Mesendoderm (in vitro differentiated cells): ENCODE measurements around the gene COMMD10.
A peak's percentile ranks its signal among the peaks of the same experiment; 100 is the strongest.

Experiments
- DNase-seq: peaks from one replicate; pipeline ENCODE4 v3.0.0; 2013
- H2AK5ac ChIP-seq: 2 replicates; pipeline ENCODE4 v1.6.1; 2013; ENCODE audit warnings: low read length, inconsistent platforms
- H2BK120ac ChIP-seq: 2 replicates; pipeline ENCODE4 v1.6.1; 2013; ENCODE audit warnings: low read depth, mild to moderate bottlenecking, low read length, moderate library complexity, mixed read lengths
- H2BK15ac ChIP-seq: replicated peaks from 2 replicates; pipeline ENCODE4 v1.6.1; 2013; ENCODE audit warnings: low read depth, mild to moderate bottlenecking, moderate library complexity
- H2BK5ac ChIP-seq: 2 replicates; pipeline ENCODE4 v1.6.1; 2013; ENCODE audit warnings: low read length, inconsistent platforms
- H3K18ac ChIP-seq: 2 replicates; pipeline ENCODE4 v1.6.1; 2013; ENCODE audit warnings: mild to moderate bottlenecking, low read length, mixed read lengths
- H3K23ac ChIP-seq: one replicate; pipeline ENCODE4 v1.6.1; 2013; ENCODE audit warnings: low read length
- H3K27ac ChIP-seq: 2 replicates; pipeline ENCODE4 v1.5.1; 2013; ENCODE audit warnings: low read depth, mild to moderate bottlenecking, inconsistent platforms, low read length, moderate library complexity
- H3K27me3 ChIP-seq: 2 replicates; pipeline ENCODE4 v1.6.1; 2013; ENCODE audit warnings: low read length, control low read depth, mild to moderate bottlenecking, inconsistent platforms; ENCODE audit not compliant: insufficient read depth, poor library complexity
- H3K36me3 ChIP-seq: 2 replicates; pipeline ENCODE4 v1.6.1; 2013; ENCODE audit warnings: low read length, inconsistent platforms; ENCODE audit not compliant: control insufficient read depth, insufficient read depth
- H3K4ac ChIP-seq: one replicate; pipeline ENCODE4 v1.6.1; 2013; ENCODE audit warnings: low read depth, mild to moderate bottlenecking, low read length, moderate library complexity
- H3K4me1 ChIP-seq: 2 replicates; pipeline ENCODE4 v1.6.1; 2013; ENCODE audit warnings: low read depth, low read length, inconsistent platforms; ENCODE audit not compliant: control insufficient read depth
- H3K4me2 ChIP-seq: 2 replicates; pipeline ENCODE4 v1.6.1; 2013; ENCODE audit warnings: low read length
- H3K4me3 ChIP-seq: 2 replicates; pipeline ENCODE4 v1.5.1; 2013; ENCODE audit warnings: mild to moderate bottlenecking, low read length
- H3K56ac ChIP-seq: one replicate; pipeline ENCODE4 v1.6.1; 2013; ENCODE audit warnings: low read length
- H3K79me1 ChIP-seq: 2 replicates; pipeline ENCODE4 v1.6.1; 2013; ENCODE audit warnings: low read length, inconsistent platforms
- H3K79me2 ChIP-seq: 2 replicates; pipeline ENCODE4 v1.6.1; 2013; ENCODE audit warnings: mild to moderate bottlenecking, low read length; ENCODE audit not compliant: control insufficient read depth, insufficient read depth
- H3K9ac ChIP-seq: 2 replicates; pipeline ENCODE4 v1.6.1; 2013; ENCODE audit warnings: low read length, inconsistent platforms
- H4K5ac ChIP-seq: one replicate; pipeline ENCODE4 v1.6.1; 2013; ENCODE audit warnings: low read length
- H4K8ac ChIP-seq: one replicate; pipeline ENCODE4 v1.6.1; 2013; ENCODE audit warnings: low read depth, mild to moderate bottlenecking, control low read depth, low read length, moderate library complexity
- WGBS: extraction: QIAGEN DNeasy Blood & Tissue Kit; methylation state at CpG from one replicate; pipeline ENCODE4 v1.1.7; 2013; ENCODE audit warnings: low lambda C conversion rate, missing lambda C conversion rate; ENCODE audit not compliant: insufficient coverage; ENCODE audit errors: extremely low coverage; 5-methylcytosine and 5-hydroxymethylcytosine counted together

The COMMD10 gene

DNA sequence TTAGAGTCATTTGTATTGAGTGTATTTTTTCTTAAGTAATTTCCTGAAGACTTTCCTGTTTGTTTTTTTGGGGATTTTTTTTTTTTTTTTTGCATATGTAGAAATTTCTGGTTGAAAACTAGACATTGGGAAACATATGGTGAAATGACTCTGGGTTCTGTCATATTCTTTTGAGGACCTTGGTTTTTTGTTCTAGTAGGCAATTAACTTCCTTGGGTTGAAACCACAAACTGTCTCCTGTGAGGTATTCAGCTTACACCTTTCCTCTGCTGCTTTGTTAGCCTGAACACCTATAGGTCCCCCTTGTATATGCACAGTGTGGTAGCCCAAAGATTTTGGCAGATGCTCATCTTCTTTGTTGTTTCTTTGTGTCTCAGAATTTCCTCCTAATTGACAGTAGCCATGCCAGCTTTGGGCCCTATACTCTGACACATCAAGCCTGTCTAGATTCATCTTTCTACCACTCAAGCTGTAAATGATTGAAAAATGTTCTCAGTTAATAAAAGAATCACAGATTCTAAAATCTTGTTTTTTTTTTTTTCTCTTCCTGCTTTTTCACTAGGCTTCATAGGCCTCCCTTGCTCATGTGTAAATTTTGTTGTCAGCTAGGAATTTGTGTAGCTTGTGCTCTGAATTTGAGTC, 140.6 kb downstream of the COMMD10 start:
- no peaks in the 10 kb centered on the region for H3K79me2 ChIP-seq
- no peak overlapping the region for H4K5ac ChIP-seq
- H3K4me2 ChIP-seq: no peak overlapping the region
- peak overlapping the region; percentile 56 for H4K8ac ChIP-seq
- H3K27me3 ChIP-seq: no peaks in the 10 kb centered on the region
- no peak overlapping the region for H3K18ac ChIP-seq
- H2BK5ac ChIP-seq: no peak overlapping the region
- H3K23ac ChIP-seq: no peak overlapping the region
- H3K36me3 ChIP-seq: no peaks in the 10 kb centered on the region
- peaks cover 1% of the 10 kb centered on the region for H3K4me1 ChIP-seq
- H3K27ac ChIP-seq: no peak overlapping the region
- DNase-seq: no peak
- H2AK5ac ChIP-seq: no peak overlapping the region
- H3K4ac ChIP-seq: no peak overlapping the region
- H3K79me1 ChIP-seq: no peaks in the 10 kb centered on the region
- no peak overlapping the region for H2BK15ac ChIP-seq
- H2BK120ac ChIP-seq: no peak overlapping the region
- no peak overlapping the region for H3K4me3 ChIP-seq
- no peak overlapping the region for H3K9ac ChIP-seq
- H3K56ac ChIP-seq: no peak overlapping the region

DNA sequence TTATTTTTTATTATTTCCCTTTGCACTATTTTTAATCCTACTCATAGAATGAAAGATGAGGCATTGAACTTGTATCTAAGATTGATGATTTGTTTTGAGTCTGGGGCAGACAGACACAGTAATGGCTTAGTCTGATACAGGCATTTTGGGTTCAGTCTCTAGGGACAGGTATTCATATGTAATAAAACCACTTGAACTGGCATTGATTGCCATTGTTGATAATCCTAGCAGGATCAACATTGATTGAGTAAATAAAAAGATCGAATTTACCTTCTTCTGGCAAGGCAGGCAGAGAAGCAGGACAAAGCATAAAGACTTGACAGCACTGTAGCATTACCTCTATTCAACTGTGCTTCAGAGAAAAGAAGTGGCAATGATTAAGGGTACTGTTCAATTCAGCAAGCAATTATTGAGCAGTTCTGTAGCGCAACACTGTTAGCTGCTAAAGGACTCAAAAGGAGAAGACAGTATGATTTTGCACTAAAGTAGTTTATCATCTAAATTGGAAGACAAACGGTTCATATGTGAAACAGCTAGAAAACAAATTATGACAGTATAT, 144.4 kb downstream of the COMMD10 start:
- H4K5ac ChIP-seq: no peak overlapping the region
- H2BK15ac ChIP-seq: no peak overlapping the region
- H2BK5ac ChIP-seq: no peak overlapping the region
- H4K8ac ChIP-seq: no peak overlapping the region
- H3K27ac ChIP-seq: no peak overlapping the region
- no peaks in the 10 kb centered on the region for H3K36me3 ChIP-seq
- H3K79me2 ChIP-seq: no peaks in the 10 kb centered on the region
- DNase-seq: no peak
- no peak overlapping the region for H2BK120ac ChIP-seq
- H3K9ac ChIP-seq: no peak overlapping the region
- H3K4me1 ChIP-seq: peaks cover 1% of the 10 kb centered on the region
- no peaks in the 10 kb centered on the region for H3K79me1 ChIP-seq
- no peak overlapping the region for H3K56ac ChIP-seq
- H3K23ac ChIP-seq: no peak overlapping the region
- H3K27me3 ChIP-seq: no peaks in the 10 kb centered on the region
- H2AK5ac ChIP-seq: no peak overlapping the region
- H3K18ac ChIP-seq: no peak overlapping the region
- WGBS: no CpG with 5 or more reads among the region's 3 CpGs
- no peak overlapping the region for H3K4me3 ChIP-seq
- no peak overlapping the region for H3K4me2 ChIP-seq
- no peak overlapping the region for H3K4ac ChIP-seq

DNA sequence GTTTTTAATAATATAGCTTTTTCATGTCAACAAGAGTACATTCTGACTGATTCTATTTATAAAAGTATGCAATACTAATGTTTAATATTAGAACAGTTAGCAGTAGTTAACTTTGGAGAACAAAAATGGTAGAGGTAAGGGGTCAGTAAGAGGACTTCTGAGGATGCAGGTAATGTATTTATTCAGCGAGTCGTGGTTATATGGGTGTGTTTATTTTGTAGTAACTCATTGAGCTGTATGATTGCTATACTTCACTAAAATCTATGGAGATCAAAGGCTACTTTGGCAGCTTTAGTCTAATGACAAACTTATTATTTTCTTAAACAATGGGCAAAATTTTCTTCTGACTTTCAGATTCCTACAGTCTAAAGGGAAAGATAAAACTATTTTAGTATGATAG, 146.5 kb downstream of the COMMD10 start:
- no peak overlapping the region for H3K9ac ChIP-seq
- H4K5ac ChIP-seq: no peak overlapping the region
- H3K18ac ChIP-seq: no peak overlapping the region
- no peak overlapping the region for H3K23ac ChIP-seq
- no peak overlapping the region for H2BK15ac ChIP-seq
- no peak overlapping the region for H3K4me2 ChIP-seq
- peaks cover 1% of the 10 kb centered on the region for H3K4me1 ChIP-seq
- H2BK120ac ChIP-seq: no peak overlapping the region
- no peak for DNase-seq
- H2BK5ac ChIP-seq: no peak overlapping the region
- no peaks in the 10 kb centered on the region for H3K27me3 ChIP-seq
- no peaks in the 10 kb centered on the region for H3K36me3 ChIP-seq
- H3K4me3 ChIP-seq: no peak overlapping the region
- H2AK5ac ChIP-seq: no peak overlapping the region
- WGBS: no CpG with 5 or more reads among the region's 2 CpGs
- no peak overlapping the region for H3K27ac ChIP-seq
- no peaks in the 10 kb centered on the region for H3K79me2 ChIP-seq
- H4K8ac ChIP-seq: no peak overlapping the region
- no peaks in the 10 kb centered on the region for H3K79me1 ChIP-seq
- no peak overlapping the region for H3K4ac ChIP-seq
- H3K56ac ChIP-seq: no peak overlapping the region

DNA sequence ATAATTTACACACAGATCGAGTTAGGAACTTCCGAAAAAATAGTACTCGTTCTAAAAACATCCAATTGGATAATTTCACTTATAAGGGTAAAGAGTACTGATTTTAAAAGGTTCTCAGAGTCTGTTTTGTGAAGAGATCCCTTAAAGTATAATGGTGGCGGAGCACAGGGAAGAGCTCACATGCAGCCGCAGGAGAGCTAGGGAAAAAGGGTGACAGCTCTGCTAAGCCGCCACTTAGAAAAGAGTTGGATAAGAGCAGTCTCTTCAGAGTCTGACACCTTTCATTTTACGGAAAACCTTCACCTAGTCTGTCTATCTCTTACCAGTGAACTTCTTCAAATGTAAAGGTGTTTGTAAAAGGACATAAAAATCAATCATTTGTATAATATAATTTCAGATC, 149.9 kb downstream of the COMMD10 start:
- Histone ChIP-seq H3K56ac (no peak overlapping the region), H2BK120ac (no peak overlapping the region), H3K27ac (no peak overlapping the region), H2BK5ac (no peak overlapping the region), H3K4me2 (no peak overlapping the region), H3K23ac (no peak overlapping the region), H4K8ac (no peak overlapping the region), H3K79me2 (no peaks in the 10 kb centered on the region), H3K79me1 (no peaks in the 10 kb centered on the region), H3K9ac (no peak overlapping the region), H3K36me3 (no peaks in the 10 kb centered on the region), H3K4me1 (no peaks in the 10 kb centered on the region), H3K18ac (no peak overlapping the region), H3K4ac (no peak overlapping the region), H4K5ac (no peak overlapping the region), H3K27me3 (no peaks in the 10 kb centered on the region), H3K4me3 (no peak overlapping the region), H2BK15ac (no peak overlapping the region), H2AK5ac (no peak overlapping the region)
- peak; percentile 35 for DNase-seq
- no CpG with 5 or more reads among the region's 7 CpGs for WGBS

DNA sequence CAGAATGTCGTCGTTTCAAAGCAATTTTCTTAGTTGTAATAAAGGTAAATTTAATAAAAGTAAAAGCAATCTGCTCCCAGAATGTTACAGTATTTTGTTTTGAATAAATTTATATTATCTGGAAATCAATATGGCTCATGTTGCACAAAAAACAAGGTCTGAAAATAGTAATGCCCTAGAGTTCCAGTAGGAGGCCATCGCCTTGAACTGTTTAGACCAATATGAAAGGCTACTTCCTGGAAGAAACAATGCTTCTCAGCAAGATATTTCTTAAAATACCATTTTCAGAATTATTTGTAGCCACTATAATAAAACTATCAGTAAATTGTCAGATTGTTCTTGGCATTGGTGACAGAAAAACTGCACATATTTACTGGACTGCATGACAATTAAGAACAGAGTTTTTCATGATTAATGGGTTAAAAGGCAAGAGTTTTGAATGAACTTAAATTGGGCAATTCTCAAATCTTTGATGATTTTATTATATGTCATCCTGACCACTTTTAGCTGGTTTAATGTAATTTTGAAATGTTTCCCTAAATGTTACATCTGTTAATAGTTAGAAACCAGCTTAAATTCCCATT, 153.2 kb downstream of the COMMD10 start:
- no peak overlapping the region for H4K8ac ChIP-seq
- no peak overlapping the region for H3K4me2 ChIP-seq
- H3K9ac ChIP-seq: no peak overlapping the region
- no peak overlapping the region for H4K5ac ChIP-seq
- H3K4ac ChIP-seq: no peak overlapping the region
- no CpG with 5 or more reads among the region's 3 CpGs for WGBS
- H2BK15ac ChIP-seq: no peak overlapping the region
- H3K27me3 ChIP-seq: no peaks in the 10 kb centered on the region
- no peak overlapping the region for H3K4me3 ChIP-seq
- H2AK5ac ChIP-seq: no peak overlapping the region
- no peak overlapping the region for H2BK120ac ChIP-seq
- H3K23ac ChIP-seq: no peak overlapping the region
- DNase-seq: no peak
- H3K56ac ChIP-seq: no peak overlapping the region
- no peak overlapping the region for H3K27ac ChIP-seq
- no peaks in the 10 kb centered on the region for H3K4me1 ChIP-seq
- no peaks in the 10 kb centered on the region for H3K79me2 ChIP-seq
- no peak overlapping the region for H3K18ac ChIP-seq
- no peaks in the 10 kb centered on the region for H3K36me3 ChIP-seq
- H3K79me1 ChIP-seq: no peaks in the 10 kb centered on the region
- H2BK5ac ChIP-seq: no peak overlapping the region

DNA sequence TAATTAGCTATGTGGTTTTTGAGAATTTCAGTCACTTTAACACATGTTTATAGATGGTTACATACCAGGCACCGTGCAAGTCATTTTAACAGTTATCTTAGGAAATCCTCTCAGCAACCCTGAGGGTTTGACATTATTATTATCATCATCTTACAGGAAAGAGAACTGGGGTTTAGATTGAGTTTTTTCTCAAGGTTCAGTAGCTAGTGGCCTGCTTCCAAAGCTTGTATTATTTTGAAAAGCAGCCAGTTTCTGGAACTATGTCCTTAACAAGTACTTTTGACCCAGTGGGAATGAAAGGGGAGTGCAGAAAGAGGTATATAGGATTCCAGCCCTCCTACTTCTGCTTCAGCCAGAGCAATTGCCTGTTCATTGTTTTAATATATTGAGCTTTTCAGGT, 157.5 kb downstream of the COMMD10 start:
- DNase-seq: no peak
- Histone ChIP-seq H3K79me2 (no peaks in the 10 kb centered on the region), H3K56ac (no peak overlapping the region), H3K27me3 (no peaks in the 10 kb centered on the region), H4K8ac (no peak overlapping the region), H3K27ac (no peak overlapping the region), H3K23ac (no peak overlapping the region), H2BK5ac (no peak overlapping the region), H2AK5ac (no peak overlapping the region), H2BK120ac (no peak overlapping the region), H3K36me3 (no peaks in the 10 kb centered on the region), H3K18ac (no peak overlapping the region), H3K79me1 (no peaks in the 10 kb centered on the region), H2BK15ac (no peak overlapping the region), H3K9ac (no peak overlapping the region), H3K4me1 (no peaks in the 10 kb centered on the region), H3K4me3 (no peak overlapping the region), H3K4me2 (no peak overlapping the region), H4K5ac (no peak overlapping the region), H3K4ac (no peak overlapping the region)
- no CpG with 5 or more reads among the region's 1 CpG for WGBS
